HCT116 (cell line): Measurements from ENCODE around the gene CCK. TPM values are rescaled to one million over a fixed set of nuclear protein-coding genes. Genes with fewer than 3 reads are reported as not detected.

Experiments used
- ATAC-seq: fragments of 200-7000 bp; cut with Tn5 transposase; 2 replicates; pipeline ENCODE4 v1.9.1; 2020; ENCODE audit warnings: mild to moderate bottlenecking, moderate library complexity
- BruUV-seq: library from RNA; stranded (reverse); fragments of 400-500 nt; replicated peaks from 2 replicates; lab custom pipeline; 2021; lab: Mats Ljungman, UMichigan
- CTCF ChIA-PET: fragments of 300-600 bp; sonication (Branson Sonifier 250); formaldehyde crosslinking; loops from one replicate; lab custom pipeline; 2021; ENCODE audit warnings: antibody characterized with exemption; lab: Charles Lee
- POLR2A ChIA-PET: fragments of 300-600, 350-600 bp; sonication (Branson Sonifier 250); formaldehyde crosslinking; loops from one replicate; lab custom pipeline; 2021; ENCODE audit warnings: antibody characterized with exemption; lab: Charles Lee
- RAD21 ChIA-PET, 2 experiments: fragments of 300-600 bp; sonication (Branson Sonifier 250); formaldehyde crosslinking; loops; one replicate each; lab custom pipeline; 2023; ENCODE audit warnings: low total read pairs in 2 of 2; ENCODE audit not compliant: uncharacterized antibody in 2 of 2, unreplicated experiment in 2 of 2, low non-redundant PET in 1 of 2; lab: Charles Lee
- DNase-seq: peaks from one replicate; pipeline ENCODE4 v3.0.0-alpha.2; 2010; ENCODE audit warnings: low read depth, low spot score
- H2AFZ ChIP-seq: fragments of 200-600 bp; shearing (Covaris generic), sonication (generic); 2 replicates; pipeline ENCODE4 v1.6.1; 2017; ENCODE audit warnings: low read depth, mixed run types, mixed read lengths, antibody characterized with exemption, low read length; ENCODE audit not compliant: poor library complexity, severe bottlenecking
- H3K27ac ChIP-seq: 2 replicates; pipeline ENCODE4 v1.5.1; 2012; ENCODE audit warnings: low read depth, low read length
- H3K27me3 ChIP-seq: fragments of 200-600 bp; sonication (generic); 2 replicates; pipeline ENCODE4 v1.6.1; 2016; ENCODE audit warnings: mixed run types, low read length, mixed read lengths; ENCODE audit not compliant: insufficient read depth
- H3K36me3 ChIP-seq, 2 experiments: fragments of 200-500 bp in 1 of 2; fragments of 200-600 bp in 1 of 2; sonication (Bioruptor generic) in 1 of 2; sonication (generic) in 1 of 2; 2 replicates each; pipeline versions ENCODE4 v1.5.1 to v1.6.1; 2014 to 2016; ENCODE audit warnings: low read length in 2 of 2, inconsistent platforms in 1 of 2, mixed read lengths in 1 of 2, mixed run types in 1 of 2; ENCODE audit not compliant: insufficient read depth in 2 of 2, control insufficient read depth in 1 of 2
- H3K4me1 ChIP-seq, 2 experiments: fragments of 200-600 bp in 1 of 2; sonication (generic) in 1 of 2; 2 replicates each; pipeline versions ENCODE4 v1.5.1 to v1.6.1; 2012 to 2017; ENCODE audit warnings: low read length in 2 of 2, inconsistent platforms in 1 of 2, mild to moderate bottlenecking in 1 of 2, mixed read lengths in 1 of 2, mixed run types in 1 of 2, moderate library complexity in 1 of 2; ENCODE audit not compliant: insufficient read depth in 2 of 2, control insufficient read depth in 1 of 2
- H3K4me2 ChIP-seq: fragments of 200-600 bp; sonication (generic); 2 replicates; pipeline ENCODE4 v1.6.1; 2017; ENCODE audit warnings: mixed run types, low read length, mixed read lengths
- H3K4me3 ChIP-seq, 2 experiments: fragments of 200-600 bp in 1 of 2; sonication (generic) in 1 of 2; replicated peaks in 1 of 2; 2 replicates each; pipeline ENCODE4 v1.5.1; 2011 to 2016; ENCODE audit warnings: low read length in 2 of 2, control low read depth in 1 of 2, low read depth in 1 of 2, mild to moderate bottlenecking in 1 of 2, mixed read lengths in 1 of 2, mixed run types in 1 of 2
- H3K79me2 ChIP-seq: fragments of 200-600 bp; sonication (generic); 2 replicates; pipeline ENCODE4 v1.6.1; 2017; ENCODE audit warnings: mild to moderate bottlenecking, mixed run types, low read length, moderate library complexity, mixed read lengths; ENCODE audit not compliant: insufficient read depth
- H3K9ac ChIP-seq: fragments of 200-600 bp; sonication (generic); 2 replicates; pipeline ENCODE4 v1.6.1; 2016; ENCODE audit warnings: low read length, mixed read lengths
- H3K9me2 ChIP-seq: fragments of 200-600 bp; sonication (generic), shearing (Covaris generic); 2 replicates; pipeline ENCODE4 v1.6.1; 2017; ENCODE audit warnings: mixed run types, mild to moderate bottlenecking, moderate library complexity; ENCODE audit not compliant: insufficient read depth
- H3K9me3 ChIP-seq, 2 experiments: fragments of 200-500 bp in 1 of 2; fragments of 200-600 bp in 1 of 2; sonication (Bioruptor generic) in 1 of 2; sonication (generic) in 1 of 2; 2 replicates each; pipeline ENCODE4 v1.6.1; 2014 to 2017; ENCODE audit warnings: low read length in 2 of 2, mixed read lengths in 2 of 2, inconsistent platforms in 1 of 2, low read depth in 1 of 2, mild to moderate bottlenecking in 1 of 2, mixed run types in 1 of 2, moderate library complexity in 1 of 2; ENCODE audit not compliant: control insufficient read depth in 1 of 2, insufficient read depth in 1 of 2
- H4K20me1 ChIP-seq: fragments of 200-600 bp; sonication (generic), shearing (Covaris generic); 2 replicates; pipeline ENCODE4 v1.6.1; 2017; ENCODE audit warnings: mixed run types, mild to moderate bottlenecking, moderate library complexity; ENCODE audit not compliant: insufficient read depth
- ATF3 ChIP-seq: IDR thresholded peaks from 2 replicates; pipeline ENCODE4 v1.6.1; 2012
- CBX3 ChIP-seq: IDR thresholded peaks from 2 replicates; pipeline ENCODE4 v1.6.1; 2012; ENCODE audit warnings: low read depth
- CEBPB ChIP-seq: IDR thresholded peaks from 2 replicates; pipeline ENCODE4 v1.6.1; 2012; ENCODE audit warnings: low read depth
- EGR1 ChIP-seq: IDR thresholded peaks from 2 replicates; pipeline ENCODE4 v1.6.1; 2012; ENCODE audit warnings: low read depth
- ELF1 ChIP-seq: IDR thresholded peaks from 2 replicates; pipeline ENCODE4 v1.6.1; 2012; ENCODE audit warnings: low read depth, borderline replicate concordance
- EZH2phosphoT487 ChIP-seq: fragments of 200-600 bp; IDR thresholded peaks from 2 replicates; pipeline ENCODE4 v1.6.1; 2018; ENCODE audit warnings: antibody characterized with exemption, borderline replicate concordance
- JUND ChIP-seq: IDR thresholded peaks from 2 replicates; pipeline ENCODE4 v1.6.1; 2012
- MAX ChIP-seq: IDR thresholded peaks from 2 replicates; pipeline ENCODE4 v1.6.1; 2012
- POLR2A ChIP-seq: IDR thresholded peaks from 2 replicates; pipeline ENCODE4 v1.7.0; 2011; ENCODE audit warnings: borderline replicate concordance; ENCODE audit not compliant: insufficient read depth, insufficient read length; ENCODE audit errors: extremely low read depth
- POLR2AphosphoS5 ChIP-seq: IDR thresholded peaks from 2 replicates; pipeline ENCODE4 v1.6.1; 2011; ENCODE audit warnings: mild to moderate bottlenecking, low read depth, low read length, moderate library complexity
- RAD21 ChIP-seq: IDR thresholded peaks from 2 replicates; pipeline ENCODE4 v1.6.1; 2012; ENCODE audit warnings: low read depth, mild to moderate bottlenecking
- SIN3A ChIP-seq: IDR thresholded peaks from 2 replicates; pipeline ENCODE4 v1.6.1; 2012; ENCODE audit warnings: low read depth
- SP1 ChIP-seq: IDR thresholded peaks from 2 replicates; pipeline ENCODE4 v1.6.1; 2012; ENCODE audit warnings: low read depth
- SRF ChIP-seq: IDR thresholded peaks from 2 replicates; pipeline ENCODE4 v1.6.1; 2012; ENCODE audit warnings: low read depth
- TCF7L2 ChIP-seq: IDR thresholded peaks from 2 replicates; pipeline ENCODE4 v1.7.0; 2011; ENCODE audit warnings: borderline replicate concordance, inconsistent platforms; ENCODE audit not compliant: insufficient read depth, insufficient read length; ENCODE audit errors: extremely low read depth
- YY1 ChIP-seq: IDR thresholded peaks from 2 replicates; pipeline ENCODE4 v1.6.1; 2011; ENCODE audit warnings: low read length, low read depth, moderate library complexity, mild to moderate bottlenecking; ENCODE audit not compliant: insufficient replicate concordance; ENCODE audit errors: extremely low read depth
- ZBTB33 ChIP-seq: IDR thresholded peaks from 2 replicates; pipeline ENCODE4 v1.6.1; 2011; ENCODE audit warnings: mild to moderate bottlenecking, low read length, moderate library complexity; ENCODE audit not compliant: insufficient replicate concordance; ENCODE audit errors: extremely low read depth
- ZFX ChIP-seq: fragments of 450-650 bp; IDR thresholded peaks from 2 replicates; pipeline ENCODE4 v1.6.1; 2017
- ZNF274 ChIP-seq: fragments of 200-500 bp; sonication (Bioruptor generic); IDR thresholded peaks from 2 replicates; pipeline ENCODE4 v1.6.1; 2014; ENCODE audit warnings: mild to moderate bottlenecking, low read depth, low read length, inconsistent platforms
- intact Hi-C: fragments of 100-400 bp; cut with micrococcal nuclease; formaldehyde crosslinking; loops from 2 replicates; pipeline ENCODE4 v1.10.0; 2022
- total RNA-seq: library from RNA; stranded (reverse); gene quantifications from one replicate; pipeline ENCODE4 v1.2.1, GENCODE V29; 2021; ENCODE audit not compliant: unreplicated experiment

The CCK gene
- total RNA-seq, 1 experiment from 2014 or later: 0.32 TPM

- intact Hi-C loops: no loop called here
- H3K9ac ChIP-seq: no peak overlapping the region
- no peak overlapping the region for H3K27ac ChIP-seq
- no peak overlapping the region for H3K4me2 ChIP-seq
- H3K9me2 ChIP-seq: no peaks in the 10 kb centered on the region
- CTCF ChIA-PET: no interaction called here
- H3K9me3 ChIP-seq: peaks cover 4 to 5% of the 10 kb centered on the region in 2 experiments; a peak in 2 of 4 replicates
- no peak overlapping the region for H3K4me3 ChIP-seq
- POLR2A ChIA-PET: no interaction called here
- H3K79me2 ChIP-seq: no peaks in the 10 kb centered on the region
- ATAC-seq (no peak), DNase-seq (no peak)
- no peak overlapping the region for H2AFZ ChIP-seq
- H3K27me3 ChIP-seq: no peaks in the 10 kb centered on the region
- no TSS peak for BruUV-seq
- TF ChIP-seq ZNF274 (no peak), EGR1 (no peak), ELF1 (no peak), SIN3A (no peak), CBX3 (no peak), ZBTB33 (no peak), RAD21 (no peak), ATF3 (no peak), YY1 (no peak), JUND (no peak), POLR2AphosphoS5 (no peak), SP1 (no peak), SRF (no peak), TCF7L2 (no peak), CEBPB (no peak), MAX (no peak), POLR2A (no peak), ZFX (no peak), EZH2phosphoT487 (no peak)
- RAD21 ChIA-PET: no interaction called here
- H4K20me1 ChIP-seq: no peaks in the 10 kb centered on the region
- no peaks in the 10 kb centered on the region for H3K4me1 ChIP-seq
- no peaks in the 10 kb centered on the region for H3K36me3 ChIP-seq
Measured at GRCh38 chr3:42236611-42237010, 29.4 kb downstream of the CCK start.
